GM12872 (cell line): ENCODE data around the gene SRCIN1.

ENCODE experiments used
- CTCF ChIP-seq: IDR thresholded peaks from 3 replicates; pipeline ENCODE4 v1.5.1; 2011; ENCODE audit warnings: low read depth, mild to moderate bottlenecking, low read length, moderate library complexity; ENCODE audit not compliant: insufficient read depth

The SRCIN1 gene

GRCh38 chr17:38585918-38586529, 19.7 kb downstream of the SRCIN1 start:
- TF ChIP-seq CTCF, result no peak

- no peak for TF ChIP-seq CTCF
These were observed 20.5 kb downstream of the SRCIN1 start for GRCh38 chr17:38585056-38585917.

GRCh38 chr17:38584350-38584925, 21.3 kb downstream of the SRCIN1 start:
- peak; percentile 92 for TF ChIP-seq CTCF

GRCh38 chr17:38583828-38584349, 21.9 kb downstream of the SRCIN1 start:
- TF ChIP-seq CTCF, result no peak

GRCh38 chr17:38583176-38583575, 22.6 kb downstream of the SRCIN1 start:
- TF ChIP-seq CTCF, result no peak

- no peak for TF ChIP-seq CTCF
These were observed 23.7 kb downstream of the SRCIN1 start for GRCh38 chr17:38582069-38582468.

GRCh38 chr17:38579934-38580333, 25.8 kb downstream of the SRCIN1 start:
- TF ChIP-seq CTCF, result peak; percentile 29; the same call in 1 of the 3 replicates
